GM19238 (cell line): Measurements from ENCODE around the gene FUZ.

Source experiments
- DNase-seq: peaks from one replicate; pipeline ENCODE4 v3.0.0; 2011; ENCODE audit warnings: low spot score; ENCODE audit not compliant: insufficient read length

The FUZ gene

DNA sequence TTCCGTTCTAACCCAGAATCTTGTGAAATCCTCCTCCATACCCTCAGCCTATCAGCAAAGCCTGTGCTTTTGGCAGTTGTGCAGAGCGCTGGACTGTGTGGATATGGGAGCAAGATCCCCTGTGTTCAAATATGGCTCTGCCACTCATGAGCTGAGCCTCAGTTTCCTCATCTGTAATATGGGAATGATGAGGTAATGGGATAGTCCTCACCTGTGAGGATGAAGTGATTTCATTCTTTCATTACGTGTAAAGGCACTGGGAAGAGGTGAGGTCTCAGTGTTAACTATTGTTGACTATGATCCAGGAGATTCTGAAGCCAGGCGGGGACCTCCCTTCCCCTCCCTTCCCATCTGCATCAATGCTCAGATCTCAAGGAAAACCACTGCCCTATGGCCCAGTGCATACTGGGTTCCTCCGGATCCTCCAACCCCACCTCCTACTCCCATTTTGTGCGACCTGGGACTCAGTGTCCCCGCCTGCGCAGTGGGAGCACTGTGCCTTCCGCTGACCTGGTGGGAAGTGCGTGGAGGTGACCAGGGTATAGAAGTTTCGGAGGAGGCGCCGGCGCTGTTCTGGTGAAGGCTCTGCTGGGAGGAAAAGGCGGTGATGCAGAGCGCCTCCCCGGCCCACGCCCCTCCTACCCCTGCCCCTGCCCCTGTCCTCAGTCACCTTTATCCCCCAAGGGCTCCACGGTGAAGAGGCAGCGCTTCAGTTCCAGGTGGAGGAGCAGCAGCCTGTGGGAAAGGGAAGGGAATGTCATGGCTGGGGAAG lies 5.0 kb downstream of the FUZ start:
- no peak for DNase-seq

DNA sequence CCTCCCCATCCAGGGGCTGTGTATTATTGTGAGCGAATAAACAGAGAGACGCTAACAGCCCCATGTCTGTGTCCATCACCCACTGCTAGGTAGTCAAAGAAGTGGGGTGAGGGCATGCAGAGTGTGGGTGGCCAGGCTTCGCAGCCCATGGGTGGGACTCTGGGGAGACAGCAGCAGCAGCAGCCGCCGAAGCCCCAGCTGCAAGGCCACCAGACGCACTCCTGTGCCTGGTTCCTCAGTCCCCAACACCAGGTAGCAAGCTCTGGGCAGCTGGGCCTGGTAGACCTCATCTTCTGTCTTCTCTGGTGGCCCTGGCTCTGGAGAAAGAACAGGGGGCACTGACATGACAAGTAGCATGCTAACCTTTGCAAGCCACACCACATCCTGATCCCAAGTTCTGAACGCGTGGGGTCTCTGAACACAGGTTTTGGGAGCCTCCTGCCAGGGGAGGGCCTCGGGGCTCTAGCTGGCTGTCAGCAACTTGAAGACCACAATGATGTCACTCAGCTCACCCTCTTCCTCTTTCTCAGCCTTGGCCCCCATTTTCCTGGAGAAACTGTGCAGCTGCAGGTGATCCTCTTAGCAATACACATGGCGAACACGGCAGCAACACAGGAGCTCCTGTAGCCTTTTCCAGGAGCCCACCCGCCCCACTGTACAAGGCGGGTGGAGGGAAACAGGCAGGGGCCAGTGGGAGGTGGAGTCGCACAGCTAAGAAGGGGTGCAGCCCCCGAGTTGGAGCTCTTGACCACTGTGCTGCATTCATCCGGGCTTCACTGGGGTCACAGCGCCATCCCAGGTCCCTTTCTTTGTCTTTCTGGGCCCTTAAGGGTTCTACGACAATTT lies 5.8 kb downstream of the FUZ start:
- DNase-seq, result no peak

DNA sequence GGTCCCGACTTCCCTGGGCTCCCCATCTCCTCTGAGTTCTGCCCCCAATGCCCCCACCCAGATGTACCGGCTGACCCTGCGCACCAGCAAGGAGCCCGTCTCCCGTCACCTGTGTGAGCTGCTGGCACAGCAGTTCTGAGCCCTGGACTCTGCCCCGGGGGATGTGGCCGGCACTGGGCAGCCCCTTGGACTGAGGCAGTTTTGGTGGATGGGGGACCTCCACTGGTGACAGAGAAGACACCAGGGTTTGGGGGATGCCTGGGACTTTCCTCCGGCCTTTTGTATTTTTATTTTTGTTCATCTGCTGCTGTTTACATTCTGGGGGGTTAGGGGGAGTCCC lies 6.5 kb downstream of the FUZ start:
- DNase-seq, result no peak

DNA sequence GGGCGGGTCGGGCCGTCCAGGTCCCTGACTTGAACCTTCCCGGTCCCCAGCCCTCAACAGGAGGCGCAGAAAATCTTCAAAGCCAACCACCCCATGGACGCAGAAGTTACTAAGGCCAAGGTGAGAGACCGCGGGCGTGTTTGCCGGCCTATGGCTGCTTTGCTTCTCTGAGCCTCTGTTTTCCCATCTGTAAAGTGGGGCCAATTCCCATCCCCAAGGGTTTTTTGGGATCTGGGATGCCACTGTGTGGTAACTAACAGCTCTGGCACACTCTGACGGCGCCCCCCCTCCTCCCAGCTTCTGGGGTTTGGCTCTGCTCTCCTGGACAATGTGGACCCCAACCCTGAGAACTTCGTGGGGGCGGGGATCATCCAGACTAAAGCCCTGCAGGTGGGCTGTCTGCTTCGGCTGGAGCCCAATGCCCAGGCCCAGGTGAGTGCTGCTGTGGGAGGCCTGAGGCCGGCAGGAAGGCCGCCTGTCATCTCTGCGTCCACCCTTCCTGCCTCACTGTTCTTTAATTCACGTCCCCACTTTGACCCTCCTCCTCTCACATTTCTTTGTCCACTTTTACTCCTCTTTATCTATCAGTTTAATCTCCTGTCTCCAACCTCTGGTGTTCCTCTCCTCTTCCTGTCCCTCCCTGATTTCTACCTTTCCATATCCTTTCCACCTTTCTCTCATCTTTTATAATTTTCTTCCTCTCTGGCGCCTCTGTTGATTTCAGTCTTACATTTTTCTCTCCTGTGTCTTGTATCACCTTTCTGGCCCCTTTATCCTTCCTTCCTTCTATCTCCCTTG lies 7.1 kb downstream of the FUZ start:
- DNase-seq, result no peak

DNA sequence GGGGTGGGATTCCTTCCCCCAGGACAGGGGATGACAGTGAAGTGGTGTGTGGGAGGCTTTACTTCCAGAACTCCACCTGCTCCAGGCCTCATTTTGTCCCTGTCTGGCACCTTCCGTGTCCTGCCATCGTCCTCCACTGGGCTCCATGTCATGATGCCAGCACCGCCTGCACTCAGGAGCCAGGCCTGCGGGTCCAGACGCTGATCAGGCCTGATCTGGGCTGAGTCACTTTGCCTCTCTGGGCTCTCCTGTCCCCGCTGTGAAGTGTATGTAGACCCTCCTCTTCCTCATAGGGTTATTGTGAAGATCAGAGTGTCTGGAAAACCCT lies 9.6 kb downstream of the FUZ start:
- no peak for DNase-seq

DNA sequence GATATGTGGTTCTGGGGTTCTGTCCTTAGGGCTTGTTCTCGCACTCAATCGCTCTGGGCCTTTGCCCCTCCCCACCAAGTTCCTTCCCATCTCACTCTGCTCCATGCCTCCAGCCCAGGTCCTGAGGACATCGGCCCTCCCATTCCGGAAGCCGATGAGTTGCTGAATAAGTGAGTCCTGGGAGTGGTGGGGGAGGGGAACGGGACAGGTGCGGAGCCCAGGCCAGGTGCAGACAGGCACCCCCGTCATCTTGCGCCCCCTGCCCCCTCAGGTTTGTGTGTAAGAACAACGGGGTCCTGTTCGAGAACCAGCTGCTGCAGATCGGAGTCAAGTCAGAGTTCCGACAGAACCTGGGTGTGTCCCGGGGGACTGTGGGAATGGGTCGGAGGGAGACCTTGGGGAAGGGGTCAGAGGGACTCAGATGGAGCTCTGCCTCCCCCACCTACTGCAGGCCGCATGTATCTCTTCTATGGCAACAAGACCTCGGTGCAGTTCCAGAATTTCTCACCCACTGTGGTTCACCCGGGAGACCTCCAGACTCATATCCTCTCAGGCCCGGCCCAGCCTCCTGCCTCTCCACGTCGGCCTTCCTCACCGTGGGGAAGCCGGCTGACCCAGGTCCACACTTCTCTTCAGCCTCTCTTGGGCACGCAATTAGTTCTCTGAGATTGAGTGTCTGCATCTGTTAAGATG lies 10.1 kb downstream of the FUZ start:
- no peak for DNase-seq

DNA sequence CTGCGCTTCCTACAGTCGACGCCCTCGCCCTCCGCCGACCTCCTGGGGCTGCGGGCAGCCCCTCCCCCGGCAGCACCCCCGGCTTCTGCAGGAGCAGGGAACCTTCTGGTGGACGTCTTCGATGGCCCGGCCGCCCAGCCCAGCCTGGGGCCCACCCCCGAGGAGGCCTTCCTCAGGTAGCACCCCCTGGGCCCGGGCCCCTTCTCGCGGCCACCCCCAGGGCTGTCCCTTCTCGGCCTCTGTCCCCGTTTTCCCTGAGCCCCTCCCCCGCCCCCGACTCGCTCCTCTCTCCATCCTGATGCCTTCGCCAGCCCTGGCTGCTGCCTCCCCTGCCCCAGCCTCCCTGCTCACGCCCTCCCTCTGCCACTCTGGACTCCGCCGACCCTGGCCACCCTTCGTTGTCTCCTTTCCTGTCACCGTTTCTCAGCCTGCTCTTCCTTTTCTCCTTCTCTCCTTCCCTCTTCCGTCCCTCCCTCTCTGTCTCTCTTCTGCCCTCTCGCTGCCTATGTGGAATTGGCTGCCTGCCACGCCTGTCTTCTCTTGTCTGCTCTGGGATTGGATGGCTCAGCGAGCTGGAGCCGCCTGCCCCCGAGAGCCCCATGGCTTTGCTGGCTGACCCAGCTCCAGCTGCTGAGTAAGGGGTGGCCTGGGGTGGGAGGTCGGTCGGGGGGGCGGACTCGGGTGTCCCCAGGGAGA lies 11.0 kb downstream of the FUZ start:
- no peak for DNase-seq

DNA sequence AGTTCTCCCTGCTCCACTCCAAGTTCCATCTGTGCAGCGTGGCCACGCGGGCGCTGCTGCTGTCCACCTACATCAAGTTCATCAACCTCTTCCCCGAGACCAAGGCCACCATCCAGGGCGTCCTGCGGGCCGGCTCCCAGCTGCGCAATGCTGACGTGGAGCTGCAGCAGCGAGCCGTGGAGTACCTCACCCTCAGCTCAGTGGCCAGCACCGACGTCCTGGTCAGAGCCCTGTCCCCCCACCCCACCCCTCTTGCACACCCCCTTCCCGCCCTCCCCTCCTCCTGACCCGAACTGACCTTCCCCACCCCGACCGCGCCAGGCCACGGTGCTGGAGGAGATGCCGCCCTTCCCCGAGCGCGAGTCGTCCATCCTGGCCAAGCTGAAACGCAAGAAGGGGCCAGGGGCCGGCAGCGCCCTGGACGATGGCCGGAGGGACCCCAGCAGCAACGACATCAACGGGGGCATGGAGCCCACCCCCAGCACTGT lies 11.6 kb downstream of the FUZ start:
- no peak for DNase-seq

DNA sequence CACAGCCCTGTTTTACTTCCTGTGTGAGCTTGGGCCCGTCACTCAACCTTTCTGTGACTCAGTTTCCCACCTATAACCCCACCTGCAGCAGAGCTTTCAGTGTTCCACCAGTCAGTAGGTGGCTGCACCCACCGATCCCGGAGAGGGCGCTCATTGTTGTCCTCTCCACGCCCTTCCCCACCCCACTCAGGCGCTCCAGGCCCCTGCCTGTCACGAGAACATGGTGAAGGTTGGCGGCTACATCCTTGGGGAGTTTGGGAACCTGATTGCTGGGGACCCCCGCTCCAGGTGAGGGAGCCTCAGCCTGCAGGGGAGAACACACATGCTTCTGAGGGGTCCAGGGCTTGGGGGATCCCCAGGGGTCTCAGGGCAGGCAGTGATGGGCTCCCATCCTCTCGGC lies 12.3 kb downstream of the FUZ start:
- DNase-seq, result no peak

DNA sequence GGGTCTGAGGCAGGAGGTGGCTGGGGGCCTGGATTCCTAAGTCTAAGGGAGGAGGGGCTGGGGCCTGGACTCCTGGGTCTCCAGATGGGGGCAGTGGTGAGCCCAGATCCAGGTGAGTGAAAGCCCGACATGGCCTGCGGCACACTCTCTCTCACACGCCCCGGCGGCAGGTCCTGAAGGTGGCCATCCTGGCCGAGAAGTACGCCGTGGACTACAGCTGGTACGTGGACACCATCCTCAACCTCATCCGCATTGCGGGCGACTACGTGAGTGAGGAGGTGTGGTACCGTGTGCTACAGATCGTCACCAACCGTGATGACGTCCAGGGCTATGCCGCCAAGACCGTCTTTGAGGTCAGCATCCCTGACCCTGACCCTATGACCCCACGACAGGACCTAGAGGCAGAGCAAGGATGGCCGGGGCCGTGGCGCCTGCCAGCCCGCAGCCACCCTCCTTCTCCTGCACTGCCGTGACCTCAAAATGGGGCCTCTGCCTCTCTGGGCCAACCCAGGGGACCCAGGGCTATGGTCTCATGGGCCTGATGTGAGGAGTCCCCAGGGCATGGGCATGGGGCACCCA lies 13.2 kb downstream of the FUZ start:
- no peak for DNase-seq

DNA sequence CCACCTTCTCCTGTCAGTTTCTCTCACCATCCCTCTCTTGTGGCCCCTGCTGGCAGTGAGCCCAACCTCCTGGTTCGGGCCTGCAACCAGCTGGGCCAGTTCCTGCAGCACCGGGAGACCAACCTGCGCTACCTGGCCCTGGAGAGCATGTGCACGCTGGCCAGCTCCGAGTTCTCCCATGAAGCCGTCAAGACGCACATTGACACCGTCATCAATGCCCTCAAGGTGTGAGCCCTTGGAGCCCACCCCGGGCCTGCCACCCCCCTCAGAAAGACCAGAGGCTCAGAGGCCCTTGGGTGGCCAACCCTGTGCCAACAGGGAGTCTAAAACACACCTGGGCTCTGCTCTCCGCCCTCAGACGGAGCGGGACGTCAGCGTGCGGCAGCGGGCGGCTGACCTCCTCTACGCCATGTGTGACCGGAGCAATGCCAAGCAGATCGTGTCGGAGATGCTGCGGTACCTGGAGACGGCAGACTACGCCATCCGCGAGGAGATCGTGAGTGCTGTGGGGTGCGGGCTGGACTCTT lies 13.8 kb downstream of the FUZ start:
- DNase-seq, result no peak

DNA sequence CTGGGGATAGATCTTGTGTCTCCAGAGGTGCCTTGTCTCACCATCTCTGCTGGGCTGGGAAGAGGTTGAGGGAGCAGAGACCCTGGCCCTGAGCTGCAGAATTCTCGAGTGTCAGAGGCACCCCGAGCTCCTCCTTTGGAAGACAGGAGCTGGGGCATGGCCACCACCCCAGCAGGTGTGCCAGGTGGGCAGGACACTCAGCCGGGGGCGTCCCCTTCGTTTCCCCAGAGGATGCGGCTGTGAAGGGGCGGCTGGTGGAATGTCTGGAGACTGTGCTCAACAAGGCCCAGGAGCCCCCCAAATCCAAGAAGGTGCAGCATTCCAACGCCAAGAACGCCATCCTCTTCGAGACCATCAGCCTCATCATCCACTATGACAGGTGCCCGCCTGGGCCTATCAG lies 14.5 kb downstream of the FUZ start:
- no peak for DNase-seq

DNA sequence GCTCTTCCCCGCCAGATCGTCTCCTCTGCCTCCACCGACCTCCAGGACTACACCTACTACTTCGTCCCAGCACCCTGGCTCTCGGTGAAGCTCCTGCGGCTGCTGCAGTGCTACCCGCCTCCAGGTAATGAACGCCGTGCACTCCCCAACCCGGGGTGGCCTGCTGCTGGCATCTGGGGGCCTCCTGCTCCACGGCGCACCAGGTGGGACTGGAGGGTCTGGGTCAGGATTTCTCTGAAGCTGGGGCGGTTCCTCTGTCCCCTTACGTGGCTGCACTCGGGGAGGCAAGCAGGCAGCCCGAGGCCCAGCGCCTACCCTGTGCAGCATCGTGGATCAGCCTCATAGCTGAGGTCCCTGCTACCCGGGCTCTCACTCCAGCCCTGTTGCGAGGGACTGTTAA lies 17.5 kb downstream of the FUZ start:
- no peak for DNase-seq

DNA sequence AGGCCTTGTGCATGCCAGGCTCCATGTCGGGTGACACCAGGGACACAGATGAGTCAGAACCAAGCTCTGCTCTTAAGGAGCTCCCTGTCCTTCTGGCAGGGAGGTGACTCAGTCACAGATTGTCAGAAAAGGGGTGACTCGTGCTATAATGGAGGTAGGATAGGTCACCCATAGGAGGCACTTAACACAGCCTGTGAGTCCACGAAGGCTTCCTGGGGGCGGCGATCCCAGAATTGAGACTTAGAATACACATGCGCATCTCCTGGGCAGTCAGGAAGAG lies 19.6 kb downstream of the FUZ start:
- no peak for DNase-seq

DNA sequence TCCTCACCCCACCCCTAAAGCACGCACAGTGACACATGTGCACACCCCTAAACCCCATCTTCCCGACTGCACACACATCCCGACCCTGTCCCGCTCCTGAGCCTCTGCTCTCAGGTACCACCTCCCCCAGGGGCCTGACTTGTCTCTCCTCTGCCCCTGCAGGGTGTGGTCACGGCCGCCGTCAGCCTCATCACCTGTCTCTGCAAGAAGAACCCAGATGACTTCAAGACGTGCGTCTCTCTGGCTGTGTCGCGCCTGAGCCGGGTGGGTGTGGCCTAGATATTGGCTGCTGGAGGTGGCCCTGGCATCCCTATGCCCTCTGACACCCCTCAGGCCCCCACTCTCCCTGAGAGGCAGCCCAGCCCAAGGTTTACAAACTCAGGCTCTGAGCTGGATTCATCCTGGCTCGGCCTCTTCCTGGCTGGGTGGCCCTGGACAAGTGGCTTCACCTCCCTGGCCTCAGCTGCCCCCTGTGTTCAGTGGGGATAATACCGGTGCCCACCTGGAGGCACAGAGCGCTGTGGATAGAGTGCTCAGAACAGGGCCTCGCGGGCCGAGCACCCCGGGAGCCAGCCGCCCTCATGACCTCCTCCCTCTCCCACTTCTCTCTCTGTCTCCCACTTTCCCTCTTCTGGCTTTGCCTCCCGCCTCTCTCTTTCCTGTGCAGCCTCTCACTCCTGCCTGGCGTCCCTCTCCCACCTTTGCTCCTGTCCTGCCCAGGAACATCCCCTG lies 20.1 kb downstream of the FUZ start:
- no peak for DNase-seq

DNA sequence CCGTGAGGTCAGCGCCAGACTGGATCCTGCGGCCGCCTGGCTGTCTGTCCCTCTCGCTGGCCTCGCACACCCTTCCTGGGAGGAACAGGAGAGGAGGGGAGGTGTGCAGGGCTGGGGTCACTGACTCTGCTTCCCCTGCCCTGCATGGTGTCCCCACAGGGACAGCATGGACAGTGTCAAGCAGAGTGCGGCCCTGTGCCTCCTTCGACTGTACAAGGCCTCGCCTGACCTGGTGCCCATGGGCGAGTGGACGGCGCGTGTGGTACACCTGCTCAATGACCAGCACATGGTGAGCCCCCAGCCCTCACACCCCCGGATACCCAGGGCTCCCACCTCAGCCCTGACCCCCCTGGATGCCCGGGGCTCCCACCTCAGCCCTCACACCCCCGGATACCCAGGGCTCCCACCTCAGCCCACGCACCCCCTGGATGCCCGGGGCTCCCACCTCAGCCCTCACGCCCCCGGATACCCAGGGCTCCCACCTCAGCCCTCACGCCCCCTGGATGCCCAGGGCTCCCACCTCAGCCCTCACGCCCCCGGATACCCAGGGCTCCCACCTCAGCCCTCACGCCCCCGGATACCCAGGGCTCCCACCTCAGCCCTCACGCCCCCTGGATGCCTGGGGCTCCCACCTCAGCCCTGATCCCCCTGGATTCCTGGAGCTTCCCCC lies 21.2 kb downstream of the FUZ start:
- DNase-seq, result no peak

DNA sequence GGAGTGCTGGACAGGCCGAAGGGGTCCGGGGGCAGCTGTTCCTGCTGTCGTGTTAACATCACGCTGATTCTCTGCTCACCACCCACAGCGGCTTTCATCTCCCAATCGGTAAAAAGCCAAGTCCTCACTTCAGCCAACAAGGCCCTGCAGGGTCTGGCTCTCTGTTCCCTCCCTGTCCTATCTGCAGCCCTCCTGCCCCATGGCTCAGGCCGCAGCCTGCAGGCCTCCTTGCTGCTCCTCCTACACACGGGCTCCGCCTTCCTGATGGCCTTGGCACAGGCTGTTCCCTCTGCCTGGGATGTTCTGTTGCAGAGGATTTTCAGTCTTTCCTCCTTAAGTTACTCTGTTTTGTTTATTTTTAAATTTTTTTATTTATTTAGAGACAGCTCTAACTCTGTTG lies 22.2 kb downstream of the FUZ start:
- DNase-seq, result no peak

DNA sequence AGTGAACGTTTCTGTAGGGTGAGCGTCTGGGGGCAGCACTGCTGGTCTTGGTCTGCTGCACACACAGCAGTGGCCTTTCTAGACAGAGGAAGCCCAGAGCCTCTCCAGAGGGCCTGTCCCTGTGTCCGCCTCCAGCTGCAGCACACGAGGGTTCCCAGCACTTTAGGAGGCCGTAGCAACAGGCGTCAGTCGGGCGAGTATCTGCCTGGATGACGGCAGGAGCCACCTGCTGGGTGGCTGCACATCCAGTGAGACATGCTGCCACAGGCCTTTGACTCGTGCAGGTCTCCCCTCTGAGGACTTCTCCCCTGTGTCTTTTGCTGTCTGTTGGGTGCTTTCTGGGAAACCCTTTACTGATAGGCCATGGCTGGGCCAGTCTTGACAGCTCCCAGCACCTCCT lies 24.2 kb downstream of the FUZ start:
- no peak for DNase-seq

DNA sequence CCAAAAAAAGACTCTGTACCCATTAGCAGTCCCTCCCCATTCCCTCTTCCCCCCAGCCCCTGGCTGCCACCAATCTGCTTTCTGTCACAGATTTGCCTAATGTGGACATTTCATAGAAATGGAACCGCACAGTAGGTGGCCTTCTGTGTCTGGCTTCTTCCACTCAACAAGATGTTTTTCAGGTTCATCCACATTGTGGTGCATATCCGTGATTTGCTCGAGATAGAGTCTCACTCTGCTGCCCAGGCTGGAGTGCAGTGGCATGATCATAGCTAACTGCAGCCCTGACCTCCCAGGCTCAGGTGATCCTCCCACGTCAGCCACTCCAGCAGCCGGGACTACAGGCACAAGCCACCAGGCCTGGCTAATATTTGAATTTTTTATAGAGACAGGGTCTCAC lies 25.3 kb downstream of the FUZ start:
- no peak for DNase-seq
